NCI-H446 (cell line): ENCODE results near the gene TLR2.
"Not testable (repeated sequence)": the region's sequence is repeated elsewhere in the genome, so short reads cannot be mapped to it uniquely, and the experiment has no call there.

Experiments
- DNase-seq, 2 experiments: peaks; one replicate each; lab custom pipeline; 2025; lab: John Stamatoyannopoulos, UW

Gene TLR2

DNA sequence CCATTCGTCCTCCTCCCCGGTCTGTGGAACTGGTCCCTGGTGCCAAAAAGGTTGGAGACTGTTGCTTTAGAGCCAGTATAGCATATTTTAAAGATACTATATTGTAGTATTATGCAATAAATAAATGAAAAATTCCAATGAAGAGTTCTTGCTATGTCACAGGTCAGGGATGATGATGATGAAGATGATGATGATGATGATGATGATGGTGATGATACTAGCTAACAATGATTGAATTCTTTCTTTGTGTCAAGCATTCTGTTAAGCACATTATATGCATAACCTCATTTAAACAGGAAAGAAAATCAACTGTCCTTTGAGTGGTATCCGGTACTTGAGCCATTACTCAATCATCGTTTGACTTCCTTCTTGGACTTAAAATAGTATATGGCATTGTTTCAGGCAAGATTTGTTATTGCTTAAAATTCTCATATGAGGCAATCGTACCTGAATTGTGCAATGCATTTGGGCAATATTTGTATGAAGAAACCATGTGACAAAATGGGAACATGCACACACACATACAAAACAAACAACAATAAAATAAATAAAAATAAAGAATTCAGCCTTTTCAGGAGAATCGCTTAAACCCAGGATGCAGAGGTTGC lies 22.8 kb upstream of the TLR2 start:
- DNase-seq: no peak

DNA sequence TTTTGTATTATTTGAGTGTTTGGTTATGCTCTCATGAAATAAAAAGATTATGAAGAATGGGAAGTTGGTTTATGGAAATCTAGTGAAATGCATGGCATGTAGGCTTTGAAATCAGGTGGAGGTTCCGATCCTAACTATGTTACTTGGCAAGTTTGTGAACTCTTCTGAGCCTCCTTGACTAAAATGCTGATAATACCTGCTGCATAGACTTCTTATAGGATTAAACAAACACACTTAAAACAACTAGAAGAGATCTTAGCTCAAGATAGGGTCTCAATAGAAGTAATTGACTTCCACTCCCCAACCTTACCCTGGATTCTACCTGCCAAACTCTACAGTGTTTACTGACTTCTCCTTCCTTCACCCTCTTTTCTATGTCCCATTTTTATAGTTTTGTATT lies 22.2 kb upstream of the TLR2 start:
- no peak for DNase-seq

DNA sequence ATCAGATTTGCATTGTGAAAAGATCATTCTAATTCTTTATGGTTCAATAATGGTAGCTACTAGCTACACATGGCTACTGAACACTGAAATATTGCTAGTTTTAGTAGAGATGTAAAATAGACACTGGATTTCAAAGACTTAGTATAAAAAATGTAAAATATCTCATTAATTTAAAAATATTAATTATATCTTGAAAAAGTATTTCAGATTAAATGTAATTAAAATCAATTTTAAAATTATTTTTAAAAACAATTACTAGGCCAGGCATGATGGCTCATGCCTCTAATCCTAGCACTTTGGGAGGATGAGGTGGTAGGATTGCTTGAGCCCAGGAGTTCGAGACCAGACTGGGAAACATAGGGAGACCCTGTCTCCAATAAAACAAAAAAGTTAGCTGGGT lies 20.4 kb upstream of the TLR2 start:
- no peak for DNase-seq

DNA sequence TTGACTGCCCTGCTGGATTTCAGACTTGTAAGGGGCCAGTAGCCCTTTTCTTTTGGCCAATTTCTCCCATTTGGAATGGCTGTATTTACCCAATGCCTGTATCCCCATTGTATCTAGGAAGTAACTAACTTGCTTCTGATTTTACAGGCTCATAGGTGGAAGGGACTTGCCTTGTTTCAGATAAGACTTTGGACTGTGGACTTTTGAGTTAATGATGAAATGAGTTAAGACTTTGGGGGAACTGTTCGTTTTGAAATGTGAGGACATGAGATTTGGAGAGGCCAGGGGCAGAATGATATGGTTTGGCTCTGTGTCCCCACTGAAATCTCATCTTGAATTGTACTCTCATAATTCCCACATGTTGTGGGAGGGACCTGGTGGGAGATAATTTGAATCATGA lies 17.6 kb upstream of the TLR2 start:
- DNase-seq: not testable (repeated sequence)

DNA sequence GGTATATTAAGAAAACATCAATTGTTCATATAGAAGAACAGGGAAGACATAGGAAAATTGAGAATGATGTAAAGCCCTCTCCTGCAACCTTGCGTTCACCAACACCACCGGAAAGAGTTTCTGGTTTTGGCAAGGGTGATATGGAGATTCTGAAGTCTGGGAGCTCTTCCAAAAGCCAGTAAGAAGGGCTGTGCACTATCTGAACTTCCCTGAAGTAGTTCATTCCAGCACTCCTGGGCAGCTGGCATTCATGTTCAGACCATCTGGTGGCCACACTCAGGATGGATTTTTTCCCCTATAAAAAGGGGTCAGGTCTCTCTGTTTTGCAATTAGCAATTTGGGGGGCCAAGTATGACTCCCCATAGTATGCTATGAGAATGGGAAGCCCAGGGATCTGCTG lies 15.4 kb upstream of the TLR2 start:
- no peak for DNase-seq

DNA sequence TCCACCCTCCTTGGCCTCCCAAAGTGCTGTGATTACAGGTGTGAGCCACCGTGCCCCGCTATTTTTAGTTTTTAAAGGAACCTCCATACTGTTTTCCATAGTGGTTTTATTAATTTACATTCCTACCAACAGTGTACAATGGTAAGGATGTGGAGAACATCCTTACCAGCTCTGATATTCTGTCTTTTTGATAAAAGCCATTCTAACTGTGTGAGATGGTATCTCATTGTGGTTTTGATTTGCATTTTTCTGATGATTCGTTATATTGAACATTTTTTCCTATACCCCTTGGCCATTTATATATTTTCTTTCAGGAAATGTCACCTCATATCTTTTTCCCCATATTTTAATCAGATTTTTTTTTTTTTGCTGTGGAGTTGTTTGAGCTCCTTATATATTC lies 14.2 kb upstream of the TLR2 start:
- DNase-seq: no peak

DNA sequence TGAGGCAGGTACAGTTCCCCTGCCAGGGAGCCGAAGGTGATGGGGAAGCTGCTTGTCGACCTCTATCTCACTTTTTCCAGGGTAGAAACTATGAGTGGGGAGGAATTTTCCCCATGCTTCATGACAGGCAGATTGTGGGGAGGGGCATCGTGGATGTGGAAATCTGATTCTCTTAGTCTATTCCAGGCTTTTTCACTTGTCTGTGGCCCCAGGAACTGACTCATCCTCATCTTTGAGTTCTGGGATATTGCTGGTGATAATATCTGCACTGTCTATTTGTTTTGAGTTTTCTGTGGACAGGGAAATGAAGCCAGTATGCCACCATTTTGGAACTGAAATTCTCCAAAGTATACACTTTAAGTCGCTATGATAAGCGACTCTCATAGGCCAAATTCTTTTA lies 7.6 kb upstream of the TLR2 start:
- no peak for DNase-seq

DNA sequence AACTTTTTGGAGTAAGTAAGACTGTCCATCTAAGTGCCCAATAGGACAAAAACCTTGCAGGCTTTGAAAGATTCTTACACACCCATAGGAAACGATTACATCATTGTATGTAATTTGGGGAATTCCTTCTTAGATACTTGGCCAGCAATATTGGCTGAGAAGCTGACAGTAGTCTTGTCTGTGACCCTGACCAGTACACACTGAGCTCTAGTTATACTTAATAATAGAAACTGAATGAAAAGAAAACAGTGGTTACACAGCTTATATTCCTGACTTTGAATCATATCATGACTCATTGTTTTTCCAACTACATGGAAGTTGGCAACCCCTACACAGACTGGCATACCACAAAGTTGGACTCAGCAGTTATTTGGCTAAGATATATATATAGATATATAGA lies 7.1 kb upstream of the TLR2 start:
- DNase-seq: no peak

DNA sequence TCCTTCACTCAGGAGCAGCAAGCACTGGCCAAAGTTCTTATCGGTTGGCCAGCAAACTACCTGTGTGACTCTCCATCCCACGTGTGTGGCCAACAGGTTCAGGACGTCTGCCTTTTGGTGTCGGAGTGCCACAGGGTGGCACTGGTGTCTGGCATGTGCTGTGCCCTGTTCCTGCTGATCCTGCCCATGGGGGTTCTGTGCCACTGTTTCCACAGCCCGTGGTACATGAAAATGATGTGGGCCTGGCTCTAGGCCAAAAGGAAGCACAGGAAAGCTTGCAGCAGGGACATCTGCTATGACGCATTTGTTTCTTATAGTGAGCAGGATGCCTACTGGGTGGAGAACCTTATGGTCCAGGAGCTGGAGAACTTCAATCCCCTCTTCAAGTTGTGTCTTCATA lies 4.6 kb upstream of the TLR2 start:
- no peak for DNase-seq

DNA sequence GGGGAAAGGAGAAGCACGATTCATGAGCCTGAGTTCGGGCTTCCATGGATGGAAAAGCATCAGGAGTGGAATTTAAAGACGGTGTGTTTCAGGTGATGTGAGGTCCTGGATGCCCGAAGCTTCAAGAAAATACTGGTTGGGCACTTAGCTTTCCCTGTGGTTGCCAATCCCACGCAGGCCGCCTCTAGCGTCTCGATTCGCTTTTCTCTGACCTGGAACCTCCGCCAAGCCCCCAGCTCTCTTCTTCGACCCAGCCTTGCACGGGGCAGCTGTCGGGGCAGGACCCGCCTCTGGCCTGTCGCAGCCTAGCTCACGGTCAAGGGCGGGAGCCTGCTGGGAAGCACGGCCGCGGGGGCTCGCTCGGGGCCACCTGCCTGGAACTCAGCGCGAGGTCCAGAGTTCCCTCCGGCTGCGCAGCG lies 308 bp upstream of the TLR2 start:
- no peak for DNase-seq

DNA sequence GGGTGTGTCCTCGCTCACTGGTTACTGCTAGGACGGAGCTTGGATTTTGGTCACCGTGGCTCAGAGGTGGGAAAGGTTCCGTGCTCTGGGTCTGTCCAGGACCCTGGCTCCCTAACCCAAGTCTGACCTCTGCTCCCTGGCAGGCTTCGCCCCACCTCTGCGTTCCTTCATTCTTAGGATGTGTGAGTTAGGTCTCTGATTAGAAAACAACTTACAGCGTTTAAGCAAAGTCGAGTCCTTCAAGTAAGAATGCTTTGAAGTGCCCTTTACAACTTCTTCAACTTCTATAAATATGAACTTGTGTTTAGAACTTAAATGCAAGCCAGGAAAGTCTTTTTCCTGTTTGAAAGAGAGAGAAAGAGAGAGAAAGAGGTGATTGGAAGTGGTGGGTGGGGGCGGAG lies 891 bp downstream of the TLR2 start:
- no peak for DNase-seq

DNA sequence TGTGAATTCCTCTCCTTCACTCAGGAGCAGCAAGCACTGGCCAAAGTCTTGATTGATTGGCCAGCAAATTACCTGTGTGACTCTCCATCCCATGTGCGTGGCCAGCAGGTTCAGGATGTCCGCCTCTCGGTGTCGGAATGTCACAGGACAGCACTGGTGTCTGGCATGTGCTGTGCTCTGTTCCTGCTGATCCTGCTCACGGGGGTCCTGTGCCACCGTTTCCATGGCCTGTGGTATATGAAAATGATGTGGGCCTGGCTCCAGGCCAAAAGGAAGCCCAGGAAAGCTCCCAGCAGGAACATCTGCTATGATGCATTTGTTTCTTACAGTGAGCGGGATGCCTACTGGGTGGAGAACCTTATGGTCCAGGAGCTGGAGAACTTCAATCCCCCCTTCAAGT lies 20.4 kb downstream of the TLR2 start:
- no peak for DNase-seq

DNA sequence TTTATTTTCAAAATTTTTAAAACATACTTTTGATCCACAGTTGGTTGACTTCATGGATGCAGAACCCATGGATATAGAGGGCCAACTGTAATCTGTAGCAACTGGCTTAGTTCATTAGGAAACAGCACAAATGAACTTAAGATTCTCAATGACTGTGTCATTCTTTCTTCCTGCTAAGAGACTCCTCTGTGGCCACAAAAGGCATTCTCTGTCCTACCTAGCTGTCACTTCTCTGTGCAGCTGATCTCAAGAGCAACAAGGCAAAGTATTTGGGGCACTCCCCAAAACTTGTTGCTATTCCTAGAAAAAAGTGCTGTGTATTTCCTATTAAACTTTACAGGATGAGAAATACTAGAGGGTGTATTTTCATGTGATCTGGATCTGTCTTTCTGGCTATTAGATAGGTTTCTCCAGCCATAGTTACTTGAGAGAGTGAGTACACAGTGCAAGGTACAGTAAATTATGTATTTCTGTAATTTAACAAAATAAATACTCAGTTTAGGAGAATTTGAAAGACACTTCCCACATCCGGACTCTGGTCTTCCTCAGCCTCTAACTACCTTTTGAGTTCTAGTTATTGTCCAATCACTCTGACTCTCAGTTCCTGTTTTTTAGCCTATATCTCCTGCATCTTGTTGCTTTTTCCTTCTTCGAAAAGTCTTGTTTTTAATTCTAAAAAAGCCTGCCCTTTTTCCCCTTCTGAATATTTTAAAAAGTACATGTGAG lies 21.8 kb downstream of the TLR2 start:
- no peak for DNase-seq

DNA sequence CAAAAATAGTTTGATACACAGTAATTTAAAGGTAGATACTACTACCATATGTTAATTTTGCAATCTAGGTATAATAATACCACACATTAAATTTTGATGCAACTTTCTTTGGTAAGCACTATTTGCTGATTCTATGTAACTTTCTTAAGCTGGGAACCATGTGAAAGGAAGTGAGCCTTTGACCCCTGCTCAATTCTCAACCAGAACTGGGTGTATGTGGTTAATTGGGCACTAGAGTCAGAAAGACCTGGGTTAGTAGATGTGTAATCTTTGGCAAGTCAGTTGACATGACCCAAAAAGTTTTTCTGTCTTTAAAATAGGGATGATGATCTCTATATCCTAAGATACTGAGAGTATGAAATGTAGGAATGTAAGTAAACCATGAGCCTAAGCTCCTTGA lies 22.4 kb downstream of the TLR2 start:
- no peak for DNase-seq

DNA sequence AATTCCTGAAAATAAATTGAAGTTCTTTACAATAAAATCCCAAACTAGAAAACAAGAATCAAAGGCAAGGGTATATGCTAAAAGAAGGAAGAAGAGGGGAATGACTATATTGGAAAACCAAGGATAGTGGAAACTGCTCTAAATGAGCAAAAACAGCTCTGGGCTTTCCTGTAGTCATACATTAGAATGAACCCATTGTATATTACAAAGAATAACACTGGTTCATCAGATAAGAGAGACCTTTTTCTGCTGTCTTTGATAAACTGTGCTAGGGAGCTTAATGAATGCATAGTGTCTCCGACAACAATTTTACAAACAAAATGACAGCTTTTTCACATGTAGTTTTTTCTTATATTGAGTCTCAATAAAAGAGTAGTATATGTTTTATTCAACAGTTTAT lies 26.6 kb downstream of the TLR2 start:
- DNase-seq: no peak

DNA sequence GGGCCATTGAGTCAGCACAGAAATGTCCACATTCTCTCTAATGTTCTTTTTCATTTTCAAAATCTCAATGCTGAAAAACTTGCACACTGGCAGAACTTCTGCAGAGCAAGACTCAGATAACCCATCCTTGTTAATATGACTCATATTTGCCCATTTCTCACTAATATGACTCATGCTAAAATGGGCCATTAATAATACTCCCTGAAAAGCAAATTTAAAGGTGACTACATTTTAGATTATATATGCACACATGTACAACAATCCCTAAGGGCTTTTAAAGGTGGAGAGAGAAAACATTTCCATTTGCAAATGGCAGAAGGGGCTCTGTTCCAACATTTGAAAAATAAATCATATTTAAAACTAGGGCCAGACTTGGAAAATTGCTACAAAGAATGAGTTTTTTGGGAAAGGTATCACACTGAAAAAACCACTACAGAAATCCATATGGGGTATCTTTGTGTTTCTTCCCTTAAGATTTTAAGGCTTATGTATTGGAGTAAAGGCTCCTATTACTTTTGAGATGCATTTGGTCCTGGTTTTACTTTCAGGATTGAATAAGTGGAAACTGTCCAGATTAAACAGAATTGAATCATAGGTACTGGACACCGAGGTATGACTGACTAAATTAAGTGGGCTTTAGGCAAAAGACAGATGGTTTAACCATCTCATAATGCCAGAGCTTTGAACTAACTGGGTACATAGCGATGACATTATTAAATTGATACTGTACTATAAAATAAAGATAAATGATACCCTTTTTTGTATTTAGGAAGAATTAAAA lies 30.0 kb downstream of the TLR2 start:
- no peak for DNase-seq

DNA sequence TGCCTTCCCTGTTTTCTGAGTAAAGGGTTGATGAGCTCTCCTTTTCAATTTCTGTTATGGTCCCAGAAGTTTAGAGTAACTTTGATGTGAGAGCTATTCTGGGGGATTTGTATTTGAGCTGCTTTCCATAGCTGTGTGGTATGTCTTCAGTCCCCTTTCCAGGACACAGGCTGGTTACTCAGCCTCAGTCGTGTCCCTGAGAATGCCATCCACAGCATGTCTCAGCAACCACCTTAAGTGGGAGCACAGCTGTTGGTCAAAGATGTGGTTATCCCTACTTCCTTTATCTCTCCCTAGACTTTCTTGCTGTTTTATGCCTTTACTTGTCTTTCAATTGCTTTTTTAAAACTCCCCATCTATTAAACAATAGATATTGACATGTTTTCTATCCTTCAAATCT lies 38.0 kb downstream of the TLR2 start:
- DNase-seq: no peak

DNA sequence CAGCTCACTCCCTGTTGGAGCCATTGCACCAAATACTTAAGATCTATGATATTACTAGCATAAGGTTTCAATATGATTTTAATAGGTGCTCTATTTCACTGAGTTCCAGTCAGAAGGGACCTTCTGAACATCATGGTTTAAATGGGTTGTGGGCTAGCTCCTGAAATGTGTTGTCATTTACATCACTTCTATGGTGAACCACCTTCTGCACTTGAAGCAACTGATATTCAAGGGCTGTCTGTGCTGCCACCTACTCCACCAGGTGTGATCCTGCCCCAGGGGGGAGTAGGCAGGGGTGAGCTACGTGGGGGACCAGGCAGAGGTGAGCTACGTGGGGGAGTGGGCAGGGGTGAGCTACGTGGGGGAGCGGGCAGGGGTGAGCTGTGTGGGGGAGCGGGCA lies 40.5 kb downstream of the TLR2 start:
- DNase-seq: no peak

DNA sequence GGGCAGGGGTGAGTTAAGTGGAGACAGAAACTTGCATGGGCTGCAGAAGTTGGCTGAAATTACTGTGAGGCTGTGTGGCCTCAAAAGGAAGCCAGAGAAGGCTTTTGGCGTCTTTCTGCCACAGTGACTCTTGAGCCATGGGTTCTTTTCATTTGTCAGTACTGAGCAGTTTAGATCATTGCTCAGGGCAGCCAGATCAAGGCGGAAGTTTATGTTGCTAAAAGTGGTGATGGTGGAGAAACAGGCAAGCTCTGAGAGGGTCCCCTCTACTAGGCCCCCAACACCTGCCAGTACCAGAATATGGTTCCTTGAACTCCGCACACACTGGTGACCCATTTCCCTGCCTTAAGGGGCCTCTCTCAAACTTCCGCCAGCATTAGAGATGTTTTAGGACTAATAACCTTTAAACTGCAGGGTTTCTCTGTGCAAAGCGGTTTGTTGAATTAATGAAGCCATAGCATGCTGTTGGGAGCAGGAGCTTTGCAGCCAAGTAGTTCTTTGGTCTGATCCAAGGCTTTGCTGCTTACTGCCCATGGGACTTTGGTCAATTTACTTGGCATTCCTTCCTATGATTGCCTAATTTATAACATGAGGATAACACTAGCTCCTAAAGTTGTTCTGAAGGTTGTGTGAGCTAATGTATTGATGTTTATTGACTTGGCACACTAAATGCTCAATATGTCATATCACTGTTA lies 41.2 kb downstream of the TLR2 start:
- no peak for DNase-seq

DNA sequence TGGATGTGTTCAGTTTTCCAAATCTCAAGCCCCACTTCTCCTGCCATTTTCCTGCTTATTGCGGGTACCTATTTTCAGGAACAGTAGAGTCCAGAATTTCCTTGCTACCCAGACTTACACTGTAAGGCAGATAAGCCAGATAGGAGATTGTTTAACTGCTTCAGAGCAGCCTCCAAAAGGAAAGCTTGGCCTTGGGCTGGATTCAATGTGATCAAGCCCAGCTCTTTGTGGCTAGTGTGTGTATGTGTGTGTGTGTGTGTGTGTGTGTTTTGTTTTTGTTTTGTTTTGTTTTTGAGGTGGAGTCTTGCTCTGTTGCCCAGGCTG lies 41.7 kb downstream of the TLR2 start:
- DNase-seq: no peak

DNA sequence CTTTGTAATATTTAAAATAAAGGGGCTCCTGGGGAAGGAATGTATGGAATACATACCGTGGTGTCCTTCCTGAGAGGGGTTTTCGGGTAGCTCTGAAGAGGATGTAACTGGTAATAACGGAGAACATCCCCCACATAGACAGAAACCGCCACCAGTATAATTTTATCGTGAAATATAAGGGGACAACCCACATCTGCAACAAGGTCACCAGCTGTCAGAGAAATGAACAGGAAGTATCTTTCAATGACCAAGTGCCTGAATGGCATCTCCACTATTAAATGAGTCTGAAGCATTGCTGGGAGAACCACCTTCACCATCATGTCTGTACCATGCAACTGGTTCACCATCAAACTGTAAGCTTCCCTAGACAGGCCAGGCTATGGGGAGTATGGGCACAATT lies 44.1 kb downstream of the TLR2 start:
- no peak for DNase-seq

DNA sequence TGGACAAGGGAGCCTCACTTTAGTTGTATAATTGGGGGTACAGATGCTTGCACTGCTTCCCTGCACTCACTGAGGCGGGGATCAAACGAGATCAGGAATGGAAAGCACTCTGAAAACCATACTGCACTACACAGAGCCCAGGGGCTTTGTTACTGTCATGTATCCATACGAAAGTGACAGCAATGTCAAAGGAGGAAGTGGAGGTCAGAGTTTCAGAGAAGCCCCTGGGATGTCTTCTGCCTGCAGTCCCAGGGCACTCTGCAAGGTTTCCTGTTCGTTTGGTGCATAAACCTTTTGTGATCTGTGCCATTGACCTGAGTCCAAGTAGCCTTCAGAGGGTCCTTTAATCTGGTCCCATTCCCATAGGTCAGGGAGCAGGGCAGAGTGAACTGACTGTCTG lies 44.6 kb downstream of the TLR2 start:
- no peak for DNase-seq

DNA sequence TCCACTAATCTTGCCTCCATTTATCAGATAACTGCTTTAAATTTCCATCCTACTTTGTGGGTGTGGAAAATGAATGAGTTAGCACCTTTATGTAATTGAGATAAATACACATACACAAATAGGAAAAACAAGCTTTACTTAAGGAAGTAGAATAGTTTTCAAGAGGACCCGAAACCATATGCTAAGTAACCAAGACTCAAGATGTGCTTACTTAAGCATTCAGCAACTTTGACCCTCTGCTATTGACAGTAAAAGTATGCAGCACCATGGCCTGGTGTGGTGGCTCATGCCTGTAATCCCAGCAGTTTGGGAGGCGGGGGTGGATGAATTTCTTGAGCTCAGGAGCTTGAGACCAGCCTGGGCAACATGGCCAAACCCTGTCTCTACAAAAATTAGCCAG lies 45.8 kb downstream of the TLR2 start:
- no peak for DNase-seq
